ENCODE data around the gene RND2. TPM values are rescaled to one million over a fixed set of nuclear protein-coding genes. Genes with fewer than 3 reads are reported as not detected.

RND2 gene
- total RNA-seq, 2 donors from 2014 or later, result not detected

Other genes with a start within 250 kb of the RND2 start
- gene WNK4, start 244.6 kb upstream of the RND2 start, total RNA-seq, result 1 to 10 TPM in 1 of 2 donors, under 1 TPM in 1; 0.56 to 1.7 TPM
- gene COA3, start 226.5 kb upstream of the RND2 start, total RNA-seq, result 10 to 100 TPM; 14.8 to 32.7 TPM
- under 1 TPM in 1 of 2 donors, not detected in 1; 0.43 TPM for gene CNTD1, start 226.4 kb upstream of the RND2 start, total RNA-seq
- 10 to 100 TPM; 84.5 to 86.1 TPM for gene BECN1, start 200.9 kb upstream of the RND2 start, total RNA-seq
- gene PSME3, start 191.8 kb upstream of the RND2 start, total RNA-seq, result 10 to 100 TPM; 79.1 to 95.5 TPM
- 1 to 10 TPM; 3.6 to 6.1 TPM for gene AOC2, start 180.7 kb upstream of the RND2 start, total RNA-seq
- gene AOC3, start 174.0 kb upstream of the RND2 start, total RNA-seq, result 1 to 10 TPM; 3.0 to 5.0 TPM
- gene G6PC1, start 124.4 kb upstream of the RND2 start, total RNA-seq, result not detected
- gene AARSD1, start 60.8 kb upstream of the RND2 start, total RNA-seq, result 10 to 100 TPM; 51.0 to 63.2 TPM
- gene PTGES3L, start 45.2 kb upstream of the RND2 start, total RNA-seq, result 1 to 10 TPM; 1.1 to 3.6 TPM
- gene RUNDC1, start 44.7 kb upstream of the RND2 start, total RNA-seq, result 10 to 100 TPM; 10.7 to 15.2 TPM
- gene RPL27, start 26.8 kb upstream of the RND2 start, total RNA-seq, result 1,000 to 10,000 TPM; 1,275 to 1,425 TPM
- gene IFI35, start 18.4 kb upstream of the RND2 start, total RNA-seq, result 10 to 100 TPM; 33.3 to 62.3 TPM
- 10 to 100 TPM; 28.3 to 35.7 TPM for gene VAT1, start 2.8 kb upstream of the RND2 start, total RNA-seq
- 100 to 1,000 TPM in 1 of 2 donors, 10 to 100 TPM in 1; 74.0 to 126 TPM for gene BRCA1, start 100.1 kb downstream of the RND2 start, total RNA-seq
- 10 to 100 TPM; 56.7 to 89.2 TPM for gene NBR1, start 146.0 kb downstream of the RND2 start, total RNA-seq
- gene TMEM106A, start 186.6 kb downstream of the RND2 start, total RNA-seq, result 10 to 100 TPM; 11.9 to 17.0 TPM
- under 1 TPM in 1 of 2 donors, not detected in 1; 0.48 TPM for gene CCDC200, start 203.4 kb downstream of the RND2 start, total RNA-seq
- gene RNU2-1, start 208.7 kb downstream of the RND2 start, total RNA-seq, result 1,000 to 10,000 TPM; 5,470 to 5,569 TPM

Data from activated naive CD4-positive, alpha-beta T cell treated with anti-CD3 and anti-CD28 coated beads, Interleukin-2, amount 50 U/mL, for 72 hours (primary cell).